SK-N-SH (cell line): ENCODE results near the gene PPP2R5C. TPM values are rescaled to one million over a fixed set of nuclear protein-coding genes. Genes with fewer than 3 reads are reported as not detected.

Experiments
- CTCF ChIA-PET: fragments of 300-600, 350-600 bp; formaldehyde crosslinking; extraction: SDS; loops from one replicate; lab custom pipeline; 2021; lab: Yijun Ruan, JAX
- POLR2A ChIA-PET: fragments of 350-600 bp; sonication (Branson Sonifier 250); formaldehyde crosslinking; extraction: SDS; loops from one replicate; lab custom pipeline; 2020; ENCODE audit warnings: antibody characterized with exemption, inconsistent platforms; lab: Yijun Ruan, JAX
- DNase-seq: peaks from one replicate; pipeline ENCODE4 v3.0.0; 2012
- H2AFZ ChIP-seq: fragments of 200-600 bp; sonication (generic); 2 replicates; pipeline ENCODE4 v1.8.1; 2016; ENCODE audit warnings: antibody characterized with exemption, mild to moderate bottlenecking, low read depth
- H3F3A ChIP-seq: fragments of 200-600 bp; sonication (generic); replicated peaks from 2 replicates; pipeline ENCODE3; 2016; ENCODE audit warnings: antibody characterized with exemption, mild to moderate bottlenecking; ENCODE audit not compliant: insufficient read depth
- H3K27ac ChIP-seq, 2 experiments: fragments of 200-500 bp in 1 of 2; fragments of 200-600 bp in 1 of 2; sonication (Bioruptor generic) in 1 of 2; sonication (generic), shearing (Covaris generic) in 1 of 2; 2 replicates each; pipeline versions ENCODE4 v1.5.1 to v1.6.1; 2014 to 2016; ENCODE audit warnings: low read depth in 2 of 2, inconsistent platforms in 1 of 2, low read length in 1 of 2, mild to moderate bottlenecking in 1 of 2, mixed read lengths in 1 of 2
- H3K27me3 ChIP-seq: fragments of 200-600 bp; sonication (generic), shearing (Covaris generic); 2 replicates; pipeline ENCODE4 v1.6.1; 2016; ENCODE audit warnings: mixed run types; ENCODE audit not compliant: insufficient read depth
- H3K36me3 ChIP-seq, 2 experiments: fragments of 200-500 bp in 1 of 2; fragments of 200-600 bp in 1 of 2; sonication (Bioruptor generic) in 1 of 2; sonication (generic) in 1 of 2; replicated peaks in 1 of 2; 2 replicates each; pipeline versions ENCODE3 to v1.5.1; 2014 to 2016; ENCODE audit warnings: low read length in 1 of 2, mild to moderate bottlenecking in 1 of 2; ENCODE audit not compliant: insufficient read depth in 2 of 2, control insufficient read depth in 1 of 2
- H3K4me1 ChIP-seq, 2 experiments: fragments of 200-500 bp in 1 of 2; fragments of 200-600 bp in 1 of 2; sonication (Bioruptor generic) in 1 of 2; sonication (generic), shearing (Covaris generic) in 1 of 2; 2 replicates each; pipeline versions ENCODE4 v1.5.1 to v1.6.1; 2014 to 2016; ENCODE audit warnings: low read depth in 1 of 2, low read length in 1 of 2, mixed run types in 1 of 2; ENCODE audit not compliant: insufficient read depth in 2 of 2, control insufficient read depth in 1 of 2
- H3K4me2 ChIP-seq: fragments of 200-600 bp; sonication (generic), shearing (Covaris generic); 2 replicates; pipeline ENCODE4 v1.6.1; 2017; ENCODE audit warnings: mixed run types
- H3K4me3 ChIP-seq, 2 experiments: fragments of 200-500 bp in 1 of 2; fragments of 200-600 bp in 1 of 2; sonication (Bioruptor generic) in 1 of 2; sonication (generic), shearing (Covaris generic) in 1 of 2; 2 replicates each; pipeline versions ENCODE4 v1.5.1 to v1.8.1; 2014 to 2016; ENCODE audit warnings: low read depth in 2 of 2, inconsistent platforms in 1 of 2, low read length in 1 of 2, mild to moderate bottlenecking in 1 of 2, mixed read lengths in 1 of 2, moderate library complexity in 1 of 2
- H3K79me2 ChIP-seq: fragments of 200-600 bp; sonication (generic); 2 replicates; pipeline ENCODE4 v1.8.1; 2017; ENCODE audit warnings: mild to moderate bottlenecking; ENCODE audit not compliant: insufficient read depth
- H3K9ac ChIP-seq: fragments of 200-600 bp; sonication (generic); 2 replicates; pipeline ENCODE4 v1.6.1; 2017; ENCODE audit warnings: mixed run types
- H3K9me2 ChIP-seq: fragments of 200-600 bp; sonication (generic); 2 replicates; pipeline ENCODE4 v1.6.1; 2017; ENCODE audit warnings: mixed run types
- H3K9me3 ChIP-seq: fragments of 200-600 bp; sonication (generic); 2 replicates; pipeline ENCODE4 v1.6.1; 2017; ENCODE audit warnings: mixed run types, mild to moderate bottlenecking, moderate library complexity
- H4K20me1 ChIP-seq: fragments of 200-600 bp; sonication (generic); 2 replicates; pipeline ENCODE4 v1.6.1; 2017; ENCODE audit warnings: mild to moderate bottlenecking, mixed run types; ENCODE audit not compliant: insufficient read depth
- CHD2 ChIP-seq: fragments of 150-350 bp; IDR thresholded peaks from 2 replicates; pipeline ENCODE4 v1.6.1; 2018; ENCODE audit warnings: low read length; ENCODE audit not compliant: partially characterized antibody
- CTCF ChIP-seq: fragments of 200-600 bp; sonication (generic); IDR thresholded peaks from 2 replicates; pipeline ENCODE4 v1.6.1; 2017; ENCODE audit warnings: antibody characterized with exemption, mild to moderate bottlenecking, moderate library complexity
- ELF1 ChIP-seq: IDR thresholded peaks from 2 replicates; pipeline ENCODE4 v1.4.0; 2012
- EP300 ChIP-seq, 2 experiments: IDR thresholded peaks; 2 replicates each; pipeline versions ENCODE4 v1.4.0 to v1.6.1; 2012; ENCODE audit warnings: borderline replicate concordance in 1 of 2, low read depth in 1 of 2, low read length in 1 of 2
- FOXJ3 ChIP-seq: sonication (generic); formaldehyde crosslinking; IDR thresholded peaks from 2 replicates; pipeline ENCODE4 v1.5.1; 2020; ENCODE audit warnings: mild to moderate bottlenecking, missing genetic modification reagents
- GABPA ChIP-seq: IDR thresholded peaks from 2 replicates; pipeline ENCODE4 v1.4.0; 2012; ENCODE audit warnings: low read depth, mild to moderate bottlenecking
- GATA2 ChIP-seq: sonication (generic); formaldehyde crosslinking; IDR thresholded peaks from 2 replicates; pipeline ENCODE4 v1.5.0; 2020; ENCODE audit warnings: mild to moderate bottlenecking, missing genetic modification reagents
- IRF3 ChIP-seq: fragments of 150-350 bp; IDR thresholded peaks from 2 replicates; pipeline ENCODE4 v1.6.1; 2016; ENCODE audit warnings: mild to moderate bottlenecking, low read depth, low read length
- JUND ChIP-seq: IDR thresholded peaks from 2 replicates; pipeline ENCODE4 v1.4.0; 2012
- MEF2A ChIP-seq: IDR thresholded peaks from 2 replicates; pipeline ENCODE4 v1.4.0; 2012; ENCODE audit warnings: low read depth, borderline replicate concordance
- NFIC ChIP-seq: IDR thresholded peaks from 2 replicates; pipeline ENCODE4 v1.4.0; 2012; ENCODE audit warnings: borderline replicate concordance
- POLR2AphosphoS5 ChIP-seq: IDR thresholded peaks from 2 replicates; pipeline ENCODE4 v1.6.1; 2012; ENCODE audit warnings: low read depth, low read length
- RAD21 ChIP-seq: IDR thresholded peaks from 2 replicates; pipeline ENCODE4 v1.6.1; 2012; ENCODE audit warnings: mild to moderate bottlenecking, low read length
- RFX5 ChIP-seq: IDR thresholded peaks from 2 replicates; pipeline ENCODE4 v1.6.1; 2012; ENCODE audit warnings: mild to moderate bottlenecking, improper control_type of control experiment, low read length
- RXRA ChIP-seq: IDR thresholded peaks from 2 replicates; pipeline ENCODE4 v1.4.0; 2012; ENCODE audit warnings: low read depth, mild to moderate bottlenecking, borderline replicate concordance
- TAF1 ChIP-seq: IDR thresholded peaks from 2 replicates; pipeline ENCODE4 v1.6.1; 2012; ENCODE audit warnings: low read depth, mild to moderate bottlenecking, low read length, moderate library complexity, borderline replicate concordance
- TEAD4 ChIP-seq: IDR thresholded peaks from 2 replicates; pipeline ENCODE4 v1.4.0; 2012; ENCODE audit warnings: mild to moderate bottlenecking, borderline replicate concordance; ENCODE audit not compliant: insufficient read depth
- USF2 ChIP-seq: fragments of 150-350 bp; IDR thresholded peaks from 2 replicates; pipeline ENCODE4 v1.6.1; 2017; ENCODE audit warnings: antibody characterized with exemption, low read length, low read depth, borderline replicate concordance
- ZBTB33 ChIP-seq: IDR thresholded peaks from 2 replicates; pipeline ENCODE4 v1.4.0; 2012; ENCODE audit warnings: low read depth, borderline replicate concordance
- WGBS: methylation state at CpG from one replicate; pipeline ENCODE4 v1.1.6; 2017; ENCODE audit warnings: low lambda C conversion rate; 5-methylcytosine and 5-hydroxymethylcytosine counted together
- polyA plus RNA-seq, 3 experiments: library from polyadenylated mRNA; depleted of rRNA; stranded (reverse); fragments of >200 nt; gene quantifications; 2 replicates each; pipeline ENCODE4 v1.2.3, GENCODE V29; 2012

PPP2R5C gene
- polyA plus RNA-seq, 1 of the 3 experiments (the other 2 are of a cell fraction), result 43.7 TPM

GRCh38 chr14:101821528-101821927 lies 60.0 kb downstream of the PPP2R5C start:
- Histone ChIP-seq H2AFZ (no peak overlapping the region), H3K79me2 (peaks cover 96% of the 10 kb centered on the region), H3K9me2 (no peaks in the 10 kb centered on the region), H3K27me3 (no peaks in the 10 kb centered on the region), H3K27ac (no peak overlapping the region), H3K36me3 (peaks cover 24 to 25% of the 10 kb centered on the region in 2 experiments), H3K9me3 (no peaks in the 10 kb centered on the region), H3K4me1 (peaks cover 0 to 16% of the 10 kb centered on the region in 2 experiments; a peak in 2 of 4 replicates), H3K4me3 (no peak overlapping the region), H4K20me1 (peaks cover 42% of the 10 kb centered on the region; the same call in 1 of the 2 replicates), H3F3A (no peaks in the 10 kb centered on the region), H3K9ac (no peak overlapping the region), H3K4me2 (no peak overlapping the region)
- CTCF ChIA-PET, result interaction anchor here (2.0 kb wide), 1 partner anchor 51 kb away, joined by 4 read pairs; no protein-coding TSS in a partner anchor
- POLR2A ChIA-PET, result interaction anchor here (0.5 to 1.0 kb wide), 3 partner anchors 8 to 90 kb away, joined by 3 read pairs; no protein-coding TSS in a partner anchor
- TF ChIP-seq RFX5 (no peak), ZBTB33 (no peak), GATA2 (CRISPR knock-in tag) (no peak), ELF1 (no peak), POLR2AphosphoS5 (no peak), GABPA (no peak), EP300 (IDR thresholded peaks at IDR 0.05; ENCODE audit: borderline replicate concordance in 1 of 2, low read depth in 1 of 2, low read length in 1 of 2) (no peak), TAF1 (no peak), USF2 (no peak), NFIC (no peak), JUND (no peak), RXRA (no peak), TEAD4 (no peak), CHD2 (no peak), CTCF (no peak), RAD21 (no peak), IRF3 (no peak), MEF2A (no peak), FOXJ3 (CRISPR knock-in tag) (no peak)
- no peak for DNase-seq
- WGBS, result 97% methylated on average over 11 of the region's 11 CpGs
